GM21528 (cell line): ENCODE results near the gene CCDC187.
"Not testable (repeated sequence)": the region's sequence is repeated elsewhere in the genome, so short reads cannot be mapped to it uniquely, and the experiment has no call there.

Experiments
- ATAC-seq: cut with Tn5 transposase; IDR thresholded peaks from one replicate; pipeline ENCODE4 v1.9.1; 2021; ENCODE audit warnings: mild to moderate bottlenecking, moderate library complexity; ENCODE audit not compliant: unreplicated experiment, low FRiP score

The CCDC187 gene

DNA sequence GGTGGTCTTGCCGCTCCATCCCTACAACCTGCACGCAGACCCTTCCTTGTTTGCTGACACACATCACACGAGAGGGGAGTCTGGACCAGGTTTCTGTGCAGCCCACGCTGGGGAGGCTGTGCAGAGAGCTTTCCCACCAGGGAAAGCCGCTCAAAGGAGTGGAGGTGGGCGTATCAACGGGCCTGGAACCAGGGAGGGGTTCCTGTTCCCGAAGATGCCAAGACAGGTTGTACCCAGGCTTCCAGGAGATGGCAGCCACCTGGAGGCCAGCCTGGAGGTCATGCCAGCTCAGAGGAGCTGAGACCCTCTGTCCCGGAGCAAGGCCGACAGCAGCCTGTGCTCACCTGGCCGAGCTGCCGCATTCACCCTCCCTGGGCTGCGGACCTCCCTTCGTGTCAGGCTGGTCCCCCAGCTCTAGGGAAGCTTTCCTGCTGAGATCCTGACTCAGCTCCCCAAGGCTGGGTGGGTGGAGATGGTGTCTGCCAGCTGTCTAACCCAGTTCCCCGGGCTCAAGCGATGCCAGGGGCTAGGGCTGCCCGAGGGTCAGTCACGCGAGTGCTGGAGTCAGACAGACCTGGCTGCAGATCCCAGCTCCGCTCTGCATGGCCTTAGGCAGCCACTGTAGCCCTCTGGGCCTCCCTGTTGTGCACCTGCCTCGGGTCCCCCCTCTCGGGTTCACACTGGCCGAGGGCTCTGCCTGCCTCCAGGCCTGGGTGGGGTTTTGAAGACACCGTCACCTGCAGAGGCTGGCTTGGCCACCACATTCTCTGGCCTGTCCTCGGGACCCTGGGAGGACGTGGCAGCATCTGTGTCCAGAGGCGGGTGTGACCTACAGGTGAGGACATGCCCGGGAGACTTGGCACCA is 29.7 kb downstream of the CCDC187 start:
- ATAC-seq: no peak

DNA sequence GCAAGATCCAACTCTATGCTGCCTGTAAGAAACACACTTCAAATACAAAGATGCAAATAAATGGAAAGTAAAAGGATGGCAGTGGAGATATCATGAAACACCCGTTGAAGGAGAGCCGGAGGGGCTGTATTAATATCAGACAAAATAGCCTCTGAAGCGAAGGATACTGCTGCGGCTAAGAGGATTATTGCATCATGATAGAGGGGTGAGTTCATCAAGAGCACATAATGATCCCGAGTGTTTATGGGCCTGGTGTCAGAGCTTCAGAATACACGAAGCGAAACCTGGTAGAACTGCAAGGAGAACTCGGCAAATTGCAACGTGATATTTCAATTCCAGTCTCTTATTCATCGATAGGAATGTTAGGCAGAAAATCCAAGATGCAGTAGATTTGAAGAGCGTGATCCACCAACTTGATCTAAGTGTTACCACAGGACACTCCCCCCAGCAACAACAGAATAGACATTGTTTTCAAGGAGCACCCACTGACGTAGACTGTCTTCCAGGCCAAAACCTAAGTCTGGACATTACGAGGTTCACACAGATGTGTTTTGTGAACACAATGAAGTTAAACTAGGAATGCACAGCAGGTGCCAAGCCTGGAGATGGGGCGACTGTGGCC is 30.5 kb downstream of the CCDC187 start:
- no peak for ATAC-seq

DNA sequence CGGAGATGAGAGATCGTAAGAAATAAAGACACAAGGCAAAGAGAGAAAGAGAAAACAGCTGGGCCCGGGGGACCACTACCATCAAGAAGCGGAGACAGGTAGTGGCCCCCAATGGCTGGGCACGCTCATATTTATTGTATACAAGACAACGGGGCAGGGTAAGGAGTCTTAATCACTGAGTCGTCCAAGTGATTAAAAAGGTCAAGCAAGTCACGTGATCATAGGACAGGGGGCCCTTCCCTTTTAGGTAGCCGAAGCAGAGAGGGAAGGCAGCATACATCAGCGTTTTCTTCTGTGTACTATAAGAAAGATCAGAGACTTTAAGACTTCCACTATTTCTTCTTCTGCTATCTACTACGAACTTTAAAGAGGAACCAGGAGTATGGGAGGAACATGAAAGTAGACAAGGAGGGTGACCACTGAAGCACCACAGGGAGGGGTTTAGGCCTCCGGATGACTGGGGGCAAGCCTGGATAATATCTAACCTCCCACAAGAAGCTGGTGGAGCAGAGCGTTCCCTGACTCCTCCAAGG is 33.7 kb downstream of the CCDC187 start:
- no peak for ATAC-seq

DNA sequence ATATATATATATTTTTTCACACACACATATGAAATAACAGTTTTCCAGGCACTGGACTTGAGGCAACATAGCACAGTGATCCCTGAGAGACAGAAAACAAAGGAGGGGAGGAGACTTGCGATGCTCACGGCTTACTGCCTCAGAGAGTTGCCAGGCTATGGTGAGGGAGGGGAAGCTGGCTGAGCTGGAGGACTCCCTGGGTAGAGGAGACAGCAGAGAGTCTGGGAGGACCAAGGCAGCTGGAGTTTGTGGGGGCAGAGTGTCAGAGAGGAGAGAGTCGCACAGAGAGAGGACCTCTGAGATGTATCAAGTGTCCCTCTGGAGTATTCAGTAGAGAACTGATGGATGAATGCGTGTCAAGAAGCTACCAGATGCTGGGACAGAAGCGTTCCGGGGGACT is 35.2 kb downstream of the CCDC187 start:
- no peak for ATAC-seq

DNA sequence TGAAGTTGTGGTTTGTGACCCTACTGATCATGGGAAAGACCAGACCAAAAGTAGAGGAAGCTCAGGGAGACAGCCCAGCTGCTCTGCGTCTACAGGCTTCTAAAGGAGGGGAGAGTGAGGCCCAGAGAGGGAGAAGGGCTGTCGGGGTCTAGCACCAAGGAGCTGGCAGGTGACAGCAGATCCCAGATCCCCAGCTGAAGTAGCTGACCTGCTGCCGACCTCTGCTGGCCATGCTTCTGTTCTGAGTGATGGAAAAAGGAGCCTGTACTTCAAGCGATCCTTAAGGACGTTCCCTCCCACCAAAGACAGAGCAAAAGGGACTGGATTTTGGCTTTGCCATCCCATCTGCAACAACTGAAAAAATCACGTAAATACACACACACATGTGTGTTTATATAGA is 35.6 kb downstream of the CCDC187 start:
- ATAC-seq: no peak

GRCh38 chr9:136267261-136268111 is 36.4 kb downstream of the CCDC187 start:
- peak; percentile 77 for ATAC-seq

GRCh38 chr9:136266641-136267040 is 37.3 kb downstream of the CCDC187 start:
- ATAC-seq: not testable (repeated sequence)

DNA sequence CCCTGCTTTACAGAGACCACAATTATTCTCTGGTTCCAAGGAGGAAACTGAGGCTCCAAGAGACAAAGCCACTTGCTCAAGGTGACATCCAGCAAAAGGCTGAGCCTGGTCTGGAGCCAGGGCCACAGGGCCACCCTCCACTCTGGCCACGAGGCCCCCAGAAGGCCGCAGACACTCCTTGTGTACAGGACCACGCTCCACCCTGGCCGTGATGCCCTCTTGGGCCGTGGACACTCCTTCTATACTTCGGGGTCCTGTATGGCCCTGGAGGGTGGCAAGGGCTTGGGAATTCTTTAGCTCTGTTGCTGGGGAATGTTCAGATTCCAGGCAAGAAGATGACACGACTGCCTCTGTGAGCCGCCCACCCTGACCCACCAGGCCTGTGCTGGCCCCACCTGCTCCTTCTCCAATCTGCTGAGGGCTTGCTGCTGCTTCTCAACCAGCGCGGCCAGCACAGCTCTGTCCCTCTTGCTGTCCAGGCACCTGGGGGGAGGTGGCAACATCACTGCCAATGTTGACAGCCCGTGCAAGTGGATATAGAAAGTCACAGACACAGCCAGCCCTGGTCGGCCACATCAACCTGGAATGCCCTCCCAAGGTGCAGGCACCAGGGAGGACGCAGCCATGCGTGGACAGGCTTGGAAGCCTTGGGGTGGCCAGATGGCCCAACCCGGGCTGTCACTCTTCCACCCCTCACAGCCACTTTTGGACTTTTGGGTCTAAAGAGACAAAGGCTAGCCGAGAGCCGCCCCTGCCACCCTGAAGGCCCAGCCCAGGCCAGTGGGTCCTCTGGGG is 38.1 kb downstream of the CCDC187 start:
- no peak for ATAC-seq

DNA sequence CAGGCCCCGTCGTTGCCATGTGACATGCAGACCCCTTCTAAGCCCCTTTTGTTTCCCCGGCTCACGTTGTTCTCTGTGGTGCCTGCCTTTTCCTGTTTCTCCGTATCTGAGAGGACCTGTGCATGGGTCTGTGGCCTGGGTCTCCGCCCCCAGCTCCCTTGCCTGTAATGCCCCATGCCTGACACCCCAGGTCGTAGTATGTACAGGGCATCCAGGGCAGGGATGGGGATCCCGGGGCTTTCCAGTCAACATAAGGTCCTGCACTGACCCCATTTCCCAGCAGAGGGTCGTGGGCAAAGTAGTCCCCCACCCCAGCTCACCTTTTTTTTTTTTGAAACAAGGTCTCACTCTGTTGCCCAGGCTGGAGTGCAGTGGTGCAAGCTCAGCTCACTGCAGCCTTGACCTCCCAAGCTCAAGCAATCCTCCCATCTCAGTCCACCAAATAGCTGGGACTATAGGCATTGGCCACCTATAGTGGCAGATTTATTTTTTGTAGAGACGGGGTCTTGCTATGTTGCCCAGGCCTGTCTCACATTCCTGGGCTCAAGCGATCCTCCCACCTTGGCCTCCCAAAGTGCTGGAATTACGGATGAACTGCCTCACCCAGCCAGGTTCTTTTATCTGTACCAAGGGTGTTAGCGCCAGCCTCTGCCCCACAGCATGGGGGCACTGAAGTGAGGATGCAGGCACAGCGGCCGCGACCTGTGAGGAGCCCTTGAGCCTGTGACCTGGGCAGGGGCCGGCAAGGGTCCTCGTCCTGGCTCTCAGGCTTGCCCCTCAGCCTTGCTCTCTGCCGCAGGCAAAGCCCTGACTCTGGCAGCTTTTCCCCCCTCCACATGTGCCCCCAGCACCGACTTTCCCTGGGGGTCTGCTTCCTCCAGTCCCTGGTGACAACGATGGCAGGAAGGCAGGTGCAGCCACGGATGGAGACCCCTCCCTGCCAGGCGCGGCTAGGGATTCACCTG is 39.2 kb downstream of the CCDC187 start:
- no peak for ATAC-seq

DNA sequence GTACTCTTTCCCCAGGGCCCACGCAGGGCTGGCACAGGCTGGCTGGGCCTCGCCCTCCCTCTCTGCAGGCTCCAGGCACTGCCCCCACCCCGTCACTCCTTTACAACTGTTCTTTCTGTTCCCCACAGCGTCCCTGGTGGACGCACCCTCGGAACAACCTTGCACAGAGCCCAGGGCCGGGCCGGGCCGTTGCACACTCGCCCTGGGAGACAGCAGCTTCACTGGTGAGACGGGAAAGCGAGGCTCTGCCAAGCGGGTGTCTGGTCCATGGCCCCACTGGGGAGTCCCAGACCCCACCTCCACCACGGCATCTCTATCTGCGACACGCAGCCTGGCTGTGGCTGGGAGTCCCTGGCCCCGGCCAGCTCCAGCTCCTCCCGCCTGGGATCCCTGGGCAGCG is 39.9 kb downstream of the CCDC187 start:
- no peak for ATAC-seq

DNA sequence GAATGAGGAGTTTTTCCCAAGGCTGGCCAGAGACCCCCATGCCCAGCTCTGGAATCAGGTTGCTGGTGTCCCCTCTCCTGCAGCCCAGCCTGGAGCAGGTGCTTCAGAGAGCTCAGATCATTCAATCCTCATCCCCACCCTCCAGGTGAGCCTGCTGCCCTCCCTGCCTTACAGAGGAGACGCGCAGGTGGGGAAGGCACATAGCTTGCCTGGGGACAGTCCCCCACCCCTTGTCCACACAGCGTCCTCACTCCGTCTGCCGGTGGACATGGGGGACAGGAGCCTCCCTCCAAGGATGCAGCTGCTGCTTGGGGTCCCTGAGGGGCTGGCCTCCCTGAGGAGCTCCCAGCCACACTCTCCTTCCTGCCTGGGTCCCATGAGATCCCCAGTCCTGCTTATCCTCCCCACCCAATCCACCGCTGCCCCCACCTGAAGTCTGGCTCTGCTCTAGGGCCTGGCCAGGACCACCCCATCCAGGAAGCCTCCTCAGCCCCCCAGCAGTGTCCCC is 41.2 kb downstream of the CCDC187 start:
- ATAC-seq: no peak

DNA sequence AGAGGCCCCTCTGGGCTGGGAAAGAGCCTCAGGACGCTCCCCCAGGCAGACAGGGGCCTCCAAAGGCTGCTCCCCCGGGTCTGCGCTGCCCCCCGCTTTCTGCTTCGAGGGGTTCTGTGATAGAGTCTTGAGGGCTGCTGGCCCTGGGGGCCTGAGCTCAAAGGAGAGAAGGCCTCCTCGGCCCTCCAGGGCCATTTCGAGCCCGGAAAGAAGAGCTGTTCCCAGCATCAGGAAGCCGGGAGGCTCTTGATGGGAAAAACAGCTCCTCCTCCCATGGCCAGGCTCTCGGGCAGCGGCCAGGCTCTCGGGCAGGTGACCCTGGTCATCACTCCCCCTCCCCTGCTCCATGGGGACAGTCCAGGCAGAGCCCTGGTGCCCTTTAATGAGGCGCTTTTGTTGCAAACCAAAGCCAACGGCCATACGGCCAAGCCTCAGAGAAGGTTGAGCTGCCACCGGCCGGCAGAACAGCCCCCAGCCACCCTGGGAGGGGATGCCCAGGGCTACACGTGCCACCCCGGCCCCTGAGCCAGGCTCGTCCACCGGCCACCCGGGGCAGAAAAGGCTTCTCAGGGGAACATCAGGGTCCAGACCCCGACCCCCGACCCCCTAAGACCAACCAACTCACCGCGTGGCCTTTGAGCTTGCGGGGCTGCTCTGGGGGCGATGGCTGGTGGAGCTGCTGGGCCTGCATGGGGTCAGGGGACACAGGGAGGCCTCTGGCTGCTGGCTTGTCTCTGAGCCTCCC is 42.0 kb downstream of the CCDC187 start:
- ATAC-seq: no peak

DNA sequence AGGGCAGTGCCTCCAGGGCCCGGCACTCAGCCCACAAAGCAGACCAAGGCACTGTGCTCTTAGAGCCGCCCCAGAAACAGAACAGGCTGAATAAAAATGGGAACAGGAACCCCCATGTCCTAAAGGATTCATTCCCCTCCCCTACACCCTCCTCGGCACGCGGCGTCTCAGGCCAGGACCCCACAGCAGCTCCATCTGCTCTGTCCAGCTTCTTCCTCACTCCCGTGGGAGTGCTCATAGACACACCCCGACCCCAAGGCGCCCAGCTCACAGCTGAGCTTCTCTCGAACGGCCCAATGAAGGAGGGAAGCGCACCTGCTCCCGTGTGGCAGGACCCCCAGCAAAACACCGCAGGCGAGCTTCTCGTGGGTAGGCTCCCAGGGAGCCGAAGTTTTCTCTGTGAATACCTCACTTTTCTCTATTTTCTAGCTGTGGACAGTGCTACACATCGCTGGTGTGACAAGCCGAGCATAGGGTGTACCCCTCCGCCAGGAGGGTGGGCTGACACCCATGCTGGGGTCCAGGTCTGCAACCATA is 42.9 kb downstream of the CCDC187 start:
- ATAC-seq: no peak

- ATAC-seq: no peak
Measured at GRCh38 chr9:136260521-136260920, 43.4 kb downstream of the CCDC187 start.

GRCh38 chr9:136259836-136260235 is 44.1 kb downstream of the CCDC187 start:
- no peak for ATAC-seq

GRCh38 chr9:136259517-136259813 is 44.4 kb downstream of the CCDC187 start:
- no peak for ATAC-seq

DNA sequence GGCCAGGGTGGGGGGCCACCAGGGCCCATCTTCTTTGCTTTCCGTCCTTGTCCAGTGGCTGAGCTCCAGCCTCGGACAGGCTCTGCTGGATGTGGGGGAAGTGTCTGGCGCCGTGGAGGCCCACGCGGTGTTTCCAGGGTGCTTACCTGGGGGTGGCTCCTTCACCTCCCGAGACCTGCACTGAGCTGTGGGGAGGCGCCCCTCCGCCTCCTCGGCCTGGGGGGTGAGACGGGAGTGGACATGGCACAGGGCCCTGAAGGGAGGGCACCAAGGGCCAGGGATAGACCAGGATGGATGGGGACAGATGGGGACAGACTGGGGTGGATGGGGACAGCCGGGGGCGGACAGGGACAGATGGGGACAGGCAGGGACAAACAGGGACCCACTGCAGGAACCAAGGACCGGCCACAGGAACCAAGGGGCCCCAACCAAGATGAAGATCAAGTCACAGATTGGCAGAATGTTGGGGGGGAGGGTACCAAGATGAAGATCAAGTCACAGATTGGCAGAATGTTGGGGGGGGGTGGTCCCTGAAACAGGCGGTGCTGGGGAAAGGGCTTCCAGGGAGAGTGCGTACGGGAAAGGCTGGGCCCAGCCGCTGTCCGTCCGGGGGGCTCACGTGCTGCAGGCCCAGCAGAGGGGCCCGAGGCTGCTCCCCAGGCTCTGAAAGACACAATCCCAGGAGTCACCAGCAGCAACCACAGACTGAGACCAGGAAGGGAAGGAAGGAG is 44.9 kb downstream of the CCDC187 start:
- no peak for ATAC-seq

GRCh38 chr9:136258299-136258625 is 45.6 kb downstream of the CCDC187 start:
- no peak for ATAC-seq
